OCI-LY7 (cell line): ENCODE data around the gene BFSP1. TPM values are rescaled to one million over a fixed set of nuclear protein-coding genes. Genes with fewer than 3 reads are reported as not detected.
A peak's percentile ranks its signal among the peaks of the same experiment; 100 is the strongest.

Experiments used
- BruUV-seq: library from RNA; stranded (reverse); fragments of 400-500 nt; replicated peaks from 2 replicates; lab custom pipeline; 2021; lab: Mats Ljungman, UMichigan
- CTCF ChIA-PET: fragments of 300-600 bp; sonication (Branson Sonifier 250); formaldehyde crosslinking; loops from one replicate; lab custom pipeline; 2022; ENCODE audit warnings: antibody characterized with exemption; ENCODE audit not compliant: unreplicated experiment; lab: Charles Lee
- POLR2A ChIA-PET: fragments of 300-600 bp; sonication (Branson Sonifier 250); formaldehyde crosslinking; loops from one replicate; lab custom pipeline; 2022; ENCODE audit warnings: antibody characterized with exemption; lab: Charles Lee
- DNase-seq: peaks from one replicate; pipeline ENCODE4 v3.0.0-alpha.2; 2015; ENCODE audit warnings: low spot score
- H2AFZ ChIP-seq: fragments of 200-600 bp; sonication (generic), shearing (Covaris generic); 2 replicates; pipeline ENCODE4 v1.6.1; 2014; ENCODE audit warnings: mild to moderate bottlenecking, antibody characterized with exemption, low read length, moderate library complexity
- H3K27ac ChIP-seq: fragments of 200-600 bp; sonication (generic); 2 replicates; pipeline ENCODE4 v1.5.1; 2014; ENCODE audit warnings: mixed run types, low read depth, mild to moderate bottlenecking, moderate library complexity, low read length, inconsistent platforms; ENCODE audit not compliant: poor library complexity, severe bottlenecking
- H3K36me3 ChIP-seq: fragments of 200-600 bp; sonication (generic); 2 replicates; pipeline ENCODE4 v1.6.1; 2014; ENCODE audit warnings: mild to moderate bottlenecking, antibody characterized with exemption, low read length, moderate library complexity, mixed read lengths; ENCODE audit not compliant: insufficient read depth
- H3K4me1 ChIP-seq: fragments of 200-600 bp; sonication (generic); 2 replicates; pipeline ENCODE4 v1.5.1; 2014; ENCODE audit warnings: mild to moderate bottlenecking, low read length; ENCODE audit not compliant: insufficient read depth, poor library complexity, severe bottlenecking
- H3K4me2 ChIP-seq: fragments of 200-600 bp; sonication (generic); 2 replicates; pipeline ENCODE4 v1.6.1; 2014; ENCODE audit warnings: mild to moderate bottlenecking, low read length
- H3K4me3 ChIP-seq: fragments of 200-600 bp; sonication (generic); 2 replicates; pipeline ENCODE4 v1.5.1; 2014; ENCODE audit warnings: mild to moderate bottlenecking, low read depth, low read length; ENCODE audit not compliant: poor library complexity, severe bottlenecking
- H3K79me2 ChIP-seq: fragments of 200-600 bp; sonication (generic); 2 replicates; pipeline ENCODE4 v1.6.1; 2016; ENCODE audit warnings: low read depth, mild to moderate bottlenecking, low read length, moderate library complexity, mixed read lengths; ENCODE audit not compliant: insufficient read depth
- H3K9me2 ChIP-seq: fragments of 200-600 bp; sonication (generic); 2 replicates; pipeline ENCODE4 v1.6.1; 2016; ENCODE audit warnings: mild to moderate bottlenecking, low read length, mixed read lengths; ENCODE audit not compliant: insufficient read depth
- H3K9me3 ChIP-seq: fragments of 200-600 bp; sonication (generic); 2 replicates; pipeline ENCODE4 v1.6.1; 2014; ENCODE audit warnings: mild to moderate bottlenecking, mixed run types, low read length, mixed read lengths
- H4K20me1 ChIP-seq: fragments of 200-600 bp; sonication (generic); 2 replicates; pipeline ENCODE4 v1.6.1; 2014; ENCODE audit warnings: mild to moderate bottlenecking, antibody characterized with exemption, low read length, moderate library complexity, mixed read lengths; ENCODE audit not compliant: insufficient read depth
- EZH2phosphoT487 ChIP-seq: fragments of 200-600 bp; sonication (generic); IDR thresholded peaks from 2 replicates; pipeline ENCODE4 v1.6.1; 2018; ENCODE audit warnings: low read depth, borderline replicate concordance, mild to moderate bottlenecking, mixed run types, antibody characterized with exemption, low read length, moderate library complexity, mixed read lengths
- intact Hi-C: fragments of 100-400 bp; cut with micrococcal nuclease; formaldehyde crosslinking; loops from one replicate; pipeline ENCODE4 v1.10.0; 2022; ENCODE audit not compliant: unreplicated experiment
- total RNA-seq, 2 experiments: library from RNA; depleted of rRNA in 1 of 2; stranded (reverse); fragments of >200 nt in 1 of 2; shearing (Covaris generic) in 1 of 2; gene quantifications; 2 replicates each; pipeline ENCODE4 v1.2.3, GENCODE V29; 2014 to 2022
- TF ChIP-seq, protein P1 (sequence below): fragments of 200-600 bp; sonication (generic); conservative IDR thresholded peaks from 2 replicates; pipeline ENCODE4 v1.5.1; 2014; ENCODE audit warnings: mild to moderate bottlenecking, antibody characterized with exemption, low read length, moderate library complexity, mixed read lengths

Gene BFSP1
- total RNA-seq, 2 experiments from 2014 or later, result not detected

DNA sequence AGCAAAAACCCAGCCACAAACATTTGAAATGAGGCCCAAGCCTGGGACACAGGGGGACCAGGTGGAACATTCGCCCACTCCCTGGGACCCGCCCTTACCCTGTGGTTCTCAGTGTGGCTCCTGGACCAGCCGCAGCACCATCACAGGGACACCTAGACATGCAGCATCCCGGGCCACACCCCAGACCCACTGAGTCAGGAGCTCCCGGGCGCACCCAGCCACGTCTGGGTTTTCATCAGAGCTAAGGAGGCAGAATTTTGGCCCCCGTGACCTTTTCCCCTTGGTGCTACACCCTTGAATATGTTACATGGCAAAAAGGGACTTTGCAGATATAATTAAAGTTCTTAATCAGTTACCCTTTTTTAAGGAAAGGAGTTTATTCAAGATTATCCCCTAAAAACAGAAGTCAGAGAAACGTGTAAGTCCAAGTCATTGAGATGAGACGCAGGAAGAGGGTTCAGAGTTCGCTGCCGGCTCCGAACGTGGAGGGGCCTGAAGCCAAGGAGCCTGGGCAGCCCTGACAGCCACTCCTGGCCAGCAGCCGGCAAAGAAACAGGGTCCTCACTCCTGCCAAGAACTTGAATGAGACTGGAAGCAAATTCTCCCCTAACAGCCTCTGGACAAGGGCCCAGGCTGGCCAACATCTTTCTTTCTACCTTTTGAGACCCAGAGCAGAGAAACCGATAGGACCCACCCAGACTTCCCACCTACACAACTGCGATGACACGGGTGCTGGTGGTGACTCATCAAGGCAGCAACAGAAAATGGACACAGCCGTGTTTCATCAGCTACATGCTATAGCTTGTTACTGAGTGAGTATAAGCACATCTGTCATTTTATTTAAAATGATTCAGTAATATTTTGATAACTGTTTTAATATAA is 25.3 kb downstream of the BFSP1 start:
- Histone ChIP-seq H3K36me3 (no peaks in the 10 kb centered on the region), H3K9me3 (no peaks in the 10 kb centered on the region), H2AFZ (peak overlapping the region; percentile 98), H4K20me1 (no peaks in the 10 kb centered on the region), H3K4me2 (peak overlapping the region; percentile 87), H3K4me1 (peaks cover 13% of the 10 kb centered on the region), H3K27ac (no peak overlapping the region), H3K9me2 (no peaks in the 10 kb centered on the region), H3K4me3 (peak overlapping the region; percentile 60), H3K79me2 (no peaks in the 10 kb centered on the region)
- BruUV-seq, result no TSS peak
- CTCF ChIA-PET, result interaction anchor here (0.5 kb wide), 2 partner anchors 535 to 1524 kb away, joined by 3 to 4 read pairs; no protein-coding TSS in a partner anchor
- POLR2A ChIA-PET, result interaction anchor here (0.7 to 1.0 kb wide), 3 partner anchors 58 to 144 kb away, joined by 3 to 4 read pairs (median 3); partner anchors contain the start of gene DSTN
- intact Hi-C loops, result loop anchor here (1.0 to 10.0 kb wide), 6 partner anchors 111 to 771 kb away; partner anchors contain the start of genes KAT14 and PET117
- no peak for DNase-seq
- TF ChIP-seq, protein P1, sequence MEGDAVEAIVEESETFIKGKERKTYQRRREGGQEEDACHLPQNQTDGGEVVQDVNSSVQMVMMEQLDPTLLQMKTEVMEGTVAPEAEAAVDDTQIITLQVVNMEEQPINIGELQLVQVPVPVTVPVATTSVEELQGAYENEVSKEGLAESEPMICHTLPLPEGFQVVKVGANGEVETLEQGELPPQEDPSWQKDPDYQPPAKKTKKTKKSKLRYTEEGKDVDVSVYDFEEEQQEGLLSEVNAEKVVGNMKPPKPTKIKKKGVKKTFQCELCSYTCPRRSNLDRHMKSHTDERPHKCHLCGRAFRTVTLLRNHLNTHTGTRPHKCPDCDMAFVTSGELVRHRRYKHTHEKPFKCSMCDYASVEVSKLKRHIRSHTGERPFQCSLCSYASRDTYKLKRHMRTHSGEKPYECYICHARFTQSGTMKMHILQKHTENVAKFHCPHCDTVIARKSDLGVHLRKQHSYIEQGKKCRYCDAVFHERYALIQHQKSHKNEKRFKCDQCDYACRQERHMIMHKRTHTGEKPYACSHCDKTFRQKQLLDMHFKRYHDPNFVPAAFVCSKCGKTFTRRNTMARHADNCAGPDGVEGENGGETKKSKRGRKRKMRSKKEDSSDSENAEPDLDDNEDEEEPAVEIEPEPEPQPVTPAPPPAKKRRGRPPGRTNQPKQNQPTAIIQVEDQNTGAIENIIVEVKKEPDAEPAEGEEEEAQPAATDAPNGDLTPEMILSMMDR, result no peak
- no peak for TF ChIP-seq EZH2phosphoT487

DNA sequence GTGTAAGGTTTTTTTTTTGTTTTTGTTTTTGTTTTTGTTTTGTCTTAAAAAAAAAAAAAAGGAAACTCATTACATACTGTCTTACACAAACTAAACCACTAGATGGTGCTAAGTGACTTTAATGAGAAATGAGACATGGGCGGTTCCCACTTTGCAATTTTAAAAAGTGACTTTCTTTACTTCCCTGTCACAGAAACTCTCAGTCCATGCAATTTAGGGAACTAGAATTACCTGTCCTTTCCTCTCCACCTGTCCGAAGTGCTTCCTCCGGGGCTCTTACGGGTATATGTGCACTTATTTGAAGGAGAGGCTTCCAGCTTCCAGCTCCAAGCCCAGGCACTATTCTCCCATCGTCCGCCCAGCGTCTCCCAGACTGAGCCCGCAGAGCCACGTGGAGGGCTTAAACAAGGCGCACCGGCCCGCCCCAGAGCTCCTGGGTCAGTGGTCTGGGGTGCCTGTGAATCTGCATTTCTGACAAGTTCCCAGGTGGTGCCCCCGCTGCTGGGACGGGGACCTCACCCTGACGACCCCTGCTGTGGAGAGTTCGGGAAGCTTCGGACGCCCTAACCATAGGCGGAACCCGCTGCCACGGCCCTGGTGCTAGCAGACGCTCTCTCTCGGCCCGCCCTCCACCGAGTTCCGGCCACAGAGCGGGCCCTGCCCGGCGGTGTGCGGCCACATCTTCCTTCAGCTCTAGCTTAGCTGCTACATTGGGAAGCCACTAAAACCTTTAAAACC is 26.1 kb downstream of the BFSP1 start:
- DNase-seq, result peak; percentile 79
- BruUV-seq, result no TSS peak
- ChIA-PET POLR2A (interaction anchor here (0.8 to 1.0 kb wide), 2 partner anchors 65 to 144 kb away, joined by 3 read pairs; partner anchors contain the start of gene DSTN), CTCF (interaction anchor here (0.5 kb wide), 2 partner anchors 535 to 1523 kb away, joined by 3 to 4 read pairs; no protein-coding TSS in a partner anchor)
- no peaks in the 10 kb centered on the region for H3K9me2 ChIP-seq
- no peaks in the 10 kb centered on the region for H3K9me3 ChIP-seq
- intact Hi-C loops, result loop anchor here (1.0 to 10.0 kb wide), 7 partner anchors 112 to 772 kb away; partner anchors contain the start of genes KAT14 and PET117
- H3K4me3 ChIP-seq, result peak overlapping the region; percentile 60
- H3K79me2 ChIP-seq, result no peaks in the 10 kb centered on the region
- no peaks in the 10 kb centered on the region for H3K36me3 ChIP-seq
- peak overlapping the region; percentile 98 for H2AFZ ChIP-seq
- peak overlapping the region; percentile 87 for H3K4me2 ChIP-seq
- no peaks in the 10 kb centered on the region for H4K20me1 ChIP-seq
- no peak for TF ChIP-seq EZH2phosphoT487
- TF ChIP-seq, protein P1, result peak; percentile 90
- H3K27ac ChIP-seq, result no peak overlapping the region
- peaks cover 13% of the 10 kb centered on the region for H3K4me1 ChIP-seq
